DMS79 treated with DMSO at 0.1 percent for 48 hours (cell line): Measurements from ENCODE around the gene TMEM212.
A peak's percentile ranks its signal among the peaks of the same experiment; 100 is the strongest.
"Not testable (repeated sequence)": the region's sequence is repeated elsewhere in the genome, so short reads cannot be mapped to it uniquely, and the experiment has no call there.

Experiments
- DNase-seq: peaks from one replicate; lab custom pipeline; 2025; lab: John Stamatoyannopoulos, UW

TMEM212 gene

DNA sequence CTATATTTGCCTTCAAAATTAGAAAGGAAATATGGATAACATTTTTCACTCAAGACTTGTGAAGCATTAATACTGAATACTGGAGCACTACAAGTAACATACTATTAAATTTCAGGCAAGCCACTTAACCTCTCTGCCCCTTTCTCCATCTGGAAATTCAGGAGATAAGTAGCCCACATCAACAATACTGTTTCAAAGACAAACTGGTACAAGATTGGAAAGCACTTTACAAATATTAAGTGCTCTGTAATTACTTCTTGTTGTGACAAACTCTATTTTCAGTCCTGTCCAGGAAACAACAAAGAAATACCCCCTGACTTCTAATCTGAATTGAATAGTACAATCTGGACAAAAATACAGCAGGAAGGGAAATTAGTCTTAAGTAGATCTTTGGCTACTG, 49.3 kb downstream of the TMEM212 start:
- DNase-seq = peak; percentile 49

DNA sequence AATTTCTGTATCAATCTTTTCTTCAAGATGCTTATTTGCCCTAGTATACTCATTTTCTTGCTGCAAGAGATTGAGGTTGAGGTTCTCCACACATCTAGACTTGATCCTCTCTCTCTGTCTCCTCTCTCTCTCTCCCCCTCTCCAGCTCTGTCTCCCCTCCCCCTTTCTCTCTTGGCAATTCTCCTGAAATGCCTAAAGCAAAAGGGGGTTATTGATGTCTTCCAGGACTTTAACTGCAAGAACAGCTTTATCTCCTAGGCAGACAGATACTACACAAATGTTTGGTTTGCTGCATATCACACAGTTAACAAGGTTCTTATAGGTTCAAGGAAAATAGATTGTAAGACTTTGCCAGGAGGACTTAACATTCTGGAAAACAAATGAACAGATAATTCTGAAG, 52.1 kb downstream of the TMEM212 start:
- no peak for DNase-seq

- DNase-seq = no peak
These were observed 52.8 kb downstream of the TMEM212 start for GRCh38 chr3:171895900-171896299.

GRCh38 chr3:171896316-171896715, 53.2 kb downstream of the TMEM212 start:
- peak; percentile 33 for DNase-seq

GRCh38 chr3:171898192-171898591, 55.0 kb downstream of the TMEM212 start:
- no peak for DNase-seq

GRCh38 chr3:171900446-171900845, 57.3 kb downstream of the TMEM212 start:
- no peak for DNase-seq

- DNase-seq = no peak
These were observed 58.6 kb downstream of the TMEM212 start for GRCh38 chr3:171901615-171902312.

- DNase-seq = no peak
These were observed 61.7 kb downstream of the TMEM212 start for GRCh38 chr3:171904829-171905228.

GRCh38 chr3:171906503-171906902, 63.4 kb downstream of the TMEM212 start:
- DNase-seq = not testable (repeated sequence)

GRCh38 chr3:171906951-171907676, 64.0 kb downstream of the TMEM212 start:
- DNase-seq = no peak

DNA sequence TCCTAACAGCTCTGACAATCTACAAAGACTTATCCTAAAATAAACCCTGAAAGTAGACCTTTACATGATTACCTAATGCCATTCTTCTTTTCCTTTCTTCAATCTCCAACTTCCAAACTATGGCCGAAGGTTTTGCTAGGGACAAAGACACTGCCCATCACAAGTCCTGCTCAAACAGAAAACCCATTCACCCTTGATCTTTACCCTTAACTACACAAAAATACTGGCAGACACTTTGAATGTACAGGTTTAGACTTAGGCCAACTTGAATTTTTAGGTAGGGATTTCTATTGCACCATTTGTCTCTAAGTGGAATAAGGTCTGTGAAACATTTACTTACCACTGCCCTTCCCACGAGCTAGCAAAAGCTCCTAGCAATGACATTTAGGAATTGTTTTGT, 64.6 kb downstream of the TMEM212 start:
- no peak for DNase-seq

DNA sequence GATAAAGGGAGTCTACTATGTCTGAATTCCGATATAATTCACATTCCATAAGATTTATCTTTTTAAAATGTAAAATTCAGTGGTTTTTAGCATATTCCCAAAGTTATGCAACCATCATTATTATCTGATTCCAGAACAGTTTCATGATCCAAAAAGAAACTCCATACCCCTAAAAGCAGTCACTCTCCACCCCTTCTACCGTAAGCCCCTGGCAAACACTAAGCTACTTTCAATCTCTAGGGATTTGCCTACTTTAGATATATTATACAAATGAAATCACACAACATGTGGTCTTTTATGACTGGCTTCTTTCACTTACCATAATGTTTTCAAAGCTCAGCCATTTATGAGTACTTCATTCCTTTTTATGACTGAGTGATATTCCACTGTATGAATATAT, 65.6 kb downstream of the TMEM212 start:
- DNase-seq = no peak
